GM12878 (cell line): ENCODE measurements around the gene PTPRM. TPM values are rescaled to one million over a fixed set of nuclear protein-coding genes. Genes with fewer than 3 reads are reported as not detected.

Source experiments
- ATAC-seq: fragments of 200-7000 bp; cut with Tn5 transposase; 3 replicates; pipeline ENCODE4 v1.9.1; 2020; ENCODE audit warnings: mild to moderate bottlenecking, moderate library complexity
- BruUV-seq: library from RNA; stranded (reverse); fragments of 400-500 nt; replicated peaks from 2 replicates; lab custom pipeline; 2021; lab: Mats Ljungman, UMichigan
- CTCF ChIA-PET: fragments of 300-600 bp; sonication (Branson Sonifier 250); formaldehyde crosslinking; extraction: SDS; loops from one replicate; lab custom pipeline; 2021; ENCODE audit warnings: inconsistent platforms; lab: Yijun Ruan, JAX
- POLR2A ChIA-PET: fragments of 350-600 bp; formaldehyde crosslinking; extraction: SDS; loops from one replicate; lab custom pipeline; 2021; ENCODE audit warnings: inconsistent platforms; lab: Charles Lee
- RAD21 ChIA-PET: fragments of 300-600 bp; sonication (Branson Sonifier 250); formaldehyde crosslinking; loops from one replicate; lab custom pipeline; 2023; ENCODE audit warnings: antibody characterized with exemption; ENCODE audit not compliant: unreplicated experiment; lab: Charles Lee
- SMC1A ChIA-PET: fragments of 300-600 bp; sonication (Branson Sonifier 250); formaldehyde crosslinking; loops from one replicate; lab custom pipeline; 2023; ENCODE audit not compliant: unreplicated experiment, uncharacterized antibody; lab: Charles Lee
- DNase-seq: peaks from one replicate; pipeline ENCODE4 v3.0.0-alpha.2; 2011; ENCODE audit warnings: low read depth, low spot score
- FAIRE-seq: peaks from 3 replicates; lab custom pipeline; 2011; peaks lifted over from hg19 to GRCh38; lab: Jason Lieb, UNC
- H2AFZ ChIP-seq: 2 replicates; pipeline ENCODE4 v1.6.0; 2011; ENCODE audit warnings: low read depth, low read length, control low read depth; ENCODE audit not compliant: control insufficient read depth
- H3K27ac ChIP-seq: 2 replicates; pipeline ENCODE4 v1.5.1; 2011; ENCODE audit warnings: control low read depth; ENCODE audit not compliant: control insufficient read depth, insufficient read depth
- H3K27me3 ChIP-seq, 2 experiments: replicated peaks in 1 of 2; 2 replicates each; pipeline versions ENCODE4 v1.6.0 to v1.6.1; 2011; ENCODE audit warnings: low read length in 1 of 2; ENCODE audit not compliant: control insufficient read depth in 2 of 2, insufficient read depth in 2 of 2
- H3K36me3 ChIP-seq, 2 experiments: 2 replicates each; pipeline ENCODE4 v1.5.1; 2011; ENCODE audit warnings: low read length in 1 of 2; ENCODE audit not compliant: control insufficient read depth in 2 of 2, insufficient read depth in 2 of 2
- H3K4me1 ChIP-seq: 2 replicates; pipeline ENCODE4 v1.6.1; 2011; ENCODE audit warnings: mild to moderate bottlenecking, low read length, moderate library complexity, mixed read lengths; ENCODE audit not compliant: control insufficient read depth, insufficient read depth
- H3K4me2 ChIP-seq: 2 replicates; pipeline ENCODE4 v1.6.0; 2011; ENCODE audit warnings: control low read depth; ENCODE audit not compliant: control insufficient read depth, insufficient read depth
- H3K4me3 ChIP-seq: fragments of 200-600 bp; sonication (generic); 2 replicates; pipeline ENCODE4 v1.5.1; 2016
- H3K79me2 ChIP-seq: 2 replicates; pipeline ENCODE4 v1.6.0; 2011; ENCODE audit warnings: low read length; ENCODE audit not compliant: control insufficient read depth, insufficient read depth
- H3K9ac ChIP-seq: 2 replicates; pipeline ENCODE4 v1.8.0; 2011; ENCODE audit warnings: low read length, control low read depth, mixed read lengths; ENCODE audit not compliant: control insufficient read depth, insufficient read depth
- H3K9me3 ChIP-seq: replicated peaks from 3 replicates; pipeline ENCODE4 v1.5.1; 2011; ENCODE audit warnings: mild to moderate bottlenecking, low read length; ENCODE audit not compliant: control insufficient read depth, insufficient read depth
- H4K20me1 ChIP-seq: 2 replicates; pipeline ENCODE4 v1.6.0; 2011; ENCODE audit not compliant: control insufficient read depth, insufficient read depth
- HDAC2 ChIP-seq: fragments of 200-600 bp; sonication (generic); IDR thresholded peaks from 2 replicates; pipeline ENCODE4 v1.6.1; 2017
- MAX ChIP-seq: IDR thresholded peaks from 2 replicates; pipeline ENCODE4 v1.6.1; 2012; ENCODE audit warnings: low read depth, low read length, improper control_type of control experiment
- PML ChIP-seq: IDR thresholded peaks from 2 replicates; pipeline ENCODE4 v1.6.1; 2012; ENCODE audit warnings: low read length, inconsistent platforms
- POLR2AphosphoS5 ChIP-seq: IDR thresholded peaks from 2 replicates; pipeline ENCODE4 v1.6.1; 2011; ENCODE audit warnings: mild to moderate bottlenecking, low read length, inconsistent platforms
- SMAD5 ChIP-seq: IDR thresholded peaks from 2 replicates; pipeline ENCODE4 v1.6.1; 2016; ENCODE audit warnings: antibody characterized with exemption, low read depth
- STAT1 ChIP-seq: fragments of 450-650 bp; conservative IDR thresholded peaks from 2 replicates; pipeline ENCODE4 v1.6.1; 2014; ENCODE audit warnings: antibody characterized with exemption, mild to moderate bottlenecking
- USF1 ChIP-seq: IDR thresholded peaks from 2 replicates; pipeline ENCODE4 v1.6.1; 2011; ENCODE audit warnings: borderline replicate concordance, low read depth, mild to moderate bottlenecking, moderate library complexity, mixed read lengths, low read length; ENCODE audit not compliant: insufficient read depth; ENCODE audit errors: extremely low read length
- ZNF592 ChIP-seq: fragments of 450-650 bp; IDR thresholded peaks from 2 replicates; pipeline ENCODE4 v1.6.1; 2017; ENCODE audit warnings: mild to moderate bottlenecking, moderate library complexity
- WGBS: methylation state at CpG from one replicate; pipeline ENCODE4 v1.1.6; 2016; ENCODE audit warnings: low lambda C conversion rate; ENCODE audit not compliant: insufficient replicate concordance, insufficient coverage; ENCODE audit errors: missing lambda C conversion rate; 5-methylcytosine and 5-hydroxymethylcytosine counted together
- in situ Hi-C: fragments of 300-500 bp; cut with MboI; formaldehyde crosslinking; loops from 9 replicates; pipeline ENCODE4 v1.14.3; 2018; ENCODE audit warnings: mixed read lengths
- intact Hi-C: fragments of 100-400 bp; cut with micrococcal nuclease; formaldehyde crosslinking; loops from one replicate; pipeline ENCODE4 v1.14.2; 2022; ENCODE audit not compliant: unreplicated experiment
- polyA plus RNA-seq, 11 experiments: library from polyadenylated mRNA; depleted of rRNA in 4 of 11; unstranded in 6 of 11; stranded (reverse) in 5 of 11; fragments of >200 nt; fragmentation: Nextera tagmentation in 4 of 11; fragmentation: Illumina TruSeq in 1 of 11; extraction: Ambion mirVana in 4 of 11; extraction: Trizol in 1 of 11; gene quantifications; 1 replicate in 1 of 11; 2 replicates in 10 of 11; pipeline versions ENCODE4 v1.2.1 to v1.2.3, GENCODE V29; 2011 to 2016; ENCODE audit warnings: inconsistent platforms in 2 of 11, missing spikeins in 2 of 11, low read depth in 1 of 11
- total RNA-seq, 4 experiments: library from RNA; depleted of rRNA in 3 of 4; stranded (reverse); fragments of >200 nt in 3 of 4; fragmentation: Illumina TruSeq in 1 of 4; extraction: Trizol in 1 of 4; gene quantifications; 2 replicates each; pipeline versions ENCODE4 v1.2.1 to v1.2.3, GENCODE V29; 2013 to 2021

Gene PTPRM
- total and polyA plus RNA-seq, 10 of the 15 experiments (the other 5 are each of a cell fraction or from before 2014, with no cell fraction given): 0.07 to 22.6 (median 0.60) TPM

DNA sequence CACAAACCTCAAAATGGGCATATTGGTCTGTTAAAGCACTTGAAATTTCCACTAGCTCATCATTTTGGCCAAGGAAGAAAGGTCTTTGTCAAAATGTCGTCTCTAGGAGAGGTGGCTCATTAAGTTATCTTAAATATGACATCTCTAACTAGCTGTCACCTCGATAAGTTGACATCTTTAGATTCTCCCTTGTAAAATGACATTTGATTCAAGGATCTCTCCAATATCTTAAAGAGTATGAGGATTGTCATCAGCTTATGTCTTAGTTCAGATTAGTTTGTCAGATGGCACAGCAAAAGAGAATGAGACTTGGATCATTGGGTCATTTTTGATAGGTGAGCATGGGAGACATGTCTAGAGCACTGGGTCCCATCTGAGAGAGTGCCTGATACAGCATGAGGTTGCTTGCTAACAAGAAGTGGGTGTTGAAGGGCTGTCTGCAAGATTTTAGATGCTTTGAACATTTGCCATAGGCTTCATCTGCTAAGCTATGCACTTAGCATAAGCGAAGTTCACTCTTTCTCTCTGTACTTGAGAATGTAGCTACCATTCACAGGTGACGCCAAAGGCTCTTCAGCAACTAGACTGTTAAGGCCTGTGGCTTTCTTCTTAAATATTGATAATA lies 12.9 kb downstream of the PTPRM start:
- no TSS peak for BruUV-seq
- H3K4me2 ChIP-seq: no peak overlapping the region
- no peaks in the 10 kb centered on the region for H3K4me1 ChIP-seq
- FAIRE-seq (no peak), DNase-seq (no peak), ATAC-seq (no peak)
- POLR2A ChIA-PET: no interaction called here
- H3K27ac ChIP-seq: no peak overlapping the region
- H3K79me2 ChIP-seq: no peaks in the 10 kb centered on the region
- no peaks in the 10 kb centered on the region for H3K27me3 ChIP-seq
- WGBS: 46% methylated on average over 4 of the region's 4 CpGs
- H3K36me3 ChIP-seq: no peaks in the 10 kb centered on the region
- in situ Hi-C loops (no loop called here), intact Hi-C loops (no loop called here)
- RAD21 ChIA-PET: no interaction called here
- H2AFZ ChIP-seq: no peak overlapping the region
- CTCF ChIA-PET: no interaction called here
- H3K4me3 ChIP-seq: no peak overlapping the region
- H4K20me1 ChIP-seq: no peaks in the 10 kb centered on the region
- no peaks in the 10 kb centered on the region for H3K9me3 ChIP-seq
- TF ChIP-seq SMAD5 (no peak), HDAC2 (no peak), PML (no peak), STAT1 (no peak), ZNF592 (no peak), MAX (no peak), POLR2AphosphoS5 (no peak), USF1 (no peak)
- no peak overlapping the region for H3K9ac ChIP-seq
- SMC1A ChIA-PET: no interaction called here
